Measurements from ENCODE around the gene CEP85.

GRCh38 chr1:26269198-26269550 is 35.2 kb downstream of the CEP85 start:
- TF ChIP-seq POLR2AphosphoS5 (IDR thresholded peaks at IDR 0.05; ENCODE audit: low read depth, low read length): no peak
- TF ChIP-seq EZH2 (IDR thresholded peaks at IDR 0.05): no peak
- TF ChIP-seq CTCF (IDR thresholded peaks at IDR 0.05 in 2 of 3, conservative IDR thresholded peaks at IDR 0.05 in 1 of 3; ENCODE audit: borderline replicate concordance in 1 of 3, insufficient read depth in 1 of 3, low read depth in 2 of 3, low read length in 2 of 3): no peak
- no peak for TF ChIP-seq ZBTB33 (IDR thresholded peaks at IDR 0.05; ENCODE audit: extremely low read depth, insufficient replicate concordance, low read length)
- TF ChIP-seq SRF (IDR thresholded peaks at IDR 0.05; ENCODE audit: low read depth): no peak
- peak; percentile 86 for TF ChIP-seq CBX3 (IDR thresholded peaks at IDR 0.05; ENCODE audit: low read depth)
